Measurements from ENCODE around the gene LSS. TPM values are rescaled to one million over a fixed set of nuclear protein-coding genes. Genes with fewer than 3 reads are reported as not detected.

The LSS gene
- total and polyA plus RNA-seq, 2 of the 8 experiments (the other 6 are each of a cell fraction or from before 2014, with no cell fraction given): 96.1 to 123 TPM

- TF ChIP-seq BACH1 (IDR thresholded peaks at IDR 0.05; ENCODE audit: low read length): no peak
- no peak for TF ChIP-seq GABPA (IDR thresholded peaks at IDR 0.05; ENCODE audit: borderline replicate concordance, insufficient read depth, low read length)
- TF ChIP-seq PHF8 (conservative IDR thresholded peaks at IDR 0.05; ENCODE audit: low read depth, low read length): no peak
- TF ChIP-seq SRF (IDR thresholded peaks at IDR 0.05; ENCODE audit: low read depth, low read length): no peak
These were observed 67.5 kb downstream of the LSS start (continued) for GRCh38 chr21:46160907-46161632.

All from H1 (cell line).